Mesothelial cell of epicardium (in vitro differentiated cells): Measurements from ENCODE around the gene KANK4. TPM values are rescaled to one million over a fixed set of nuclear protein-coding genes. Genes with fewer than 3 reads are reported as not detected.

Source experiments
- DNase-seq, 2 experiments: peaks; one replicate each; pipeline ENCODE4 v3.0.0; 2021; ENCODE audit warnings: low spot score in 2 of 2; ENCODE audit not compliant: unreplicated experiment in 2 of 2
- H3K27ac Mint-ChIP-seq: 2 replicates; pipeline ENCODE4 v1.8.0; 2021; ENCODE audit warnings: mixed read lengths
- H3K27me3 Mint-ChIP-seq: 2 replicates; pipeline ENCODE4 v1.8.0; 2021; ENCODE audit warnings: low read depth, mixed read lengths
- H3K36me3 Mint-ChIP-seq: 2 replicates; pipeline ENCODE4 v1.8.0; 2021; ENCODE audit warnings: mixed read lengths
- H3K4me1 Mint-ChIP-seq: 2 replicates; pipeline ENCODE4 v1.8.0; 2021; ENCODE audit warnings: mixed read lengths
- H3K4me3 Mint-ChIP-seq: 2 replicates; pipeline ENCODE4 v1.8.0; 2021; ENCODE audit warnings: mild to moderate bottlenecking, moderate library complexity, mixed read lengths
- H3K9me3 Mint-ChIP-seq: 2 replicates; pipeline ENCODE4 v1.8.0; 2021; ENCODE audit warnings: mixed read lengths
- CTCF ChIP-seq: fragments of 200-600 bp; sonication (generic); IDR thresholded peaks from one replicate; pipeline ENCODE4 v1.5.0; 2021; ENCODE audit warnings: antibody characterized with exemption; ENCODE audit not compliant: unreplicated experiment
- total RNA-seq: library from RNA; stranded (reverse); gene quantifications from 3 replicates; pipeline ENCODE4 v1.2.1, GENCODE V29; 2021

The KANK4 gene
- total RNA-seq, 1 donor from 2014 or later, result 34.3 TPM

DNA sequence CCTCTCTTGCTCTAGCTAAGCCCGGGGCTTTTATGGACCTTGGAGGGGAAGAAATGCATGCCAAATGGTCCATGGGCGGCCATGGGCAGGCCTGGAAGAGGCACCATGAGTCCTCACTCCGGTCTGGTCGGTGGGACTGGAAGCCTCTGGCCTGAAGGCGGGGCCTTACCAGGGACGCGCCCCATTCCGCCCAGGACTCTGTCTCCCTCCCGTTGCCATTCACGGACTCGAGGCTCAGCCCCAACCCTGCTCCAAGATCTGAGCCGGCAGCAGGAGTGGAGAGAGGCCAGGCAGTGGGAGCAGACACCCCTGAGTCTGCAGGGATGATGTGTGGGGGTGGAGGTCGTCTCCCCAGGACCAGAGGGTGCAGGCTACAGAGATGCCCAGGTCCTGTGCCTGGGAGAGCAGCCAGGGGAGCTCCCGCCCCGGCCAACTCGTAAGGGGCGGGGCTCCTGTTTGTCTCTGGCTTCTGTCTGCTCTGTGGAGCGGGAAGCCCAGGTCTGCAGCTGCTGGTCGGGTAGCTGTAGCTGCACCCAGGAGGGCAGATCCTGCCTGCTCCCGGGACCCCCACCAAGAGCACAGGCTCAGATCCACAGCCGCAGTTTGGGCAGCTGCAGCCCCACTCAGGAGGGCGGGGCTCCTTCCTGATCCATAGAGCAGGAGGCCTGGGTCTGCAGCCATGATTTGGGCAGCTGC lies 8.3 kb upstream of the KANK4 start:
- no peak overlapping the region for H3K27ac Mint-ChIP-seq
- TF ChIP-seq CTCF, result no peak
- H3K4me3 Mint-ChIP-seq, result no peak overlapping the region
- no peaks in the 10 kb centered on the region for H3K27me3 Mint-ChIP-seq
- peaks cover 13% of the 10 kb centered on the region for H3K4me1 Mint-ChIP-seq
- no peak for DNase-seq
- H3K9me3 Mint-ChIP-seq, result no peaks in the 10 kb centered on the region
- H3K36me3 Mint-ChIP-seq, result no peaks in the 10 kb centered on the region

DNA sequence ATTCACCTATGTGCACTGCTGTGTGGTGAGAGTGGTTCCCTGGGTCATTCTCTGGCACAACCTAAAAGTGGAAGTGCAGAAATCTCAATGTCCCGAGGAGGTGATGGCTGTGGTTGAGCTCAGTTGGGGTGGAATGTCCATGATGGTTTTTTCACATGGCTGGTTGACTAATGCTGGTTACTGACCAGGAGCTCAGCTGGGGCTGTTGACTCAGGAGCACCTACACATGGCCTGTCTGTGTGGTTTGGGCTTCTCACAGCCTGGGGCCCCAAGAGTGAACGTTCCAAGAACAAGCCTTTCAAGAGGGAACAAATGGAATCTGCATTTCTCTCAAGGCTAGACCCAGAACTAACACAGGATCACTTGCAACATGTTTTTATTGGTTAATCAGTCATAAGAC lies 6.4 kb upstream of the KANK4 start:
- TF ChIP-seq CTCF, result no peak
- H3K36me3 Mint-ChIP-seq, result no peaks in the 10 kb centered on the region
- H3K27me3 Mint-ChIP-seq, result peaks cover 1% of the 10 kb centered on the region
- no peak overlapping the region for H3K4me3 Mint-ChIP-seq
- peak overlapping the region; percentile 62 for H3K27ac Mint-ChIP-seq
- no peak for DNase-seq
- H3K4me1 Mint-ChIP-seq, result peaks cover 24% of the 10 kb centered on the region
- H3K9me3 Mint-ChIP-seq, result no peaks in the 10 kb centered on the region

DNA sequence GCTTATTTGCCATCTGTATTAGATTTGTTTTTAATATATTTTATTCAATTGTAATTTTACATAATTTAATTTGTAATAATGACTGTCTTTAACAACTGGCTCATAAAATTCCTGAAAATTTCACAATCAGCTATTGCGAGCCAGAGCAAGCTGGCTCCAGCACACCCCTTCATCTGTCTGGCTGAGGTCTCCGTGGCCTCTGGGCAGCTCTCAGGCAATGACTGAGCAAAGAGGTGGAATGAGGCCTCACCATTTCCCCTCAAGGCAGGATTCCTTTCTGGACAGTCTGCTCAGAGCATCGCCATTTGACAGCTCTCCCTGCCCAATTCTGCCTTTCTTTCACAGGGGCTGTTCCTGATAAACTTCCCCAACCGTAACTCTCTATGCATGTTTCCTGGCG lies 5.8 kb upstream of the KANK4 start:
- Mint-ChIP-seq H3K4me3 (no peak overlapping the region), H3K4me1 (peaks cover 21% of the 10 kb centered on the region), H3K36me3 (no peaks in the 10 kb centered on the region), H3K9me3 (no peaks in the 10 kb centered on the region), H3K27ac (peak overlapping the region; percentile 62), H3K27me3 (peaks cover 1% of the 10 kb centered on the region)
- DNase-seq, result no peak
- TF ChIP-seq CTCF, result no peak

- peaks cover 6% of the 10 kb centered on the region for H3K27me3 Mint-ChIP-seq
- peaks cover 46% of the 10 kb centered on the region for H3K4me1 Mint-ChIP-seq
- no peak for DNase-seq
- TF ChIP-seq CTCF, result no peak
- peak overlapping the region; percentile 68 for H3K27ac Mint-ChIP-seq
- H3K36me3 Mint-ChIP-seq, result no peaks in the 10 kb centered on the region
- no peak overlapping the region for H3K4me3 Mint-ChIP-seq
- no peaks in the 10 kb centered on the region for H3K9me3 Mint-ChIP-seq
Observed at GRCh38 chr1:62321446-62321845, 2.2 kb upstream of the KANK4 start.

- H3K27me3 Mint-ChIP-seq, result peaks cover 6% of the 10 kb centered on the region
- H3K4me1 Mint-ChIP-seq, result peaks cover 67% of the 10 kb centered on the region
- TF ChIP-seq CTCF, result no peak
- H3K9me3 Mint-ChIP-seq, result no peaks in the 10 kb centered on the region
- peak overlapping the region; percentile 47 for H3K27ac Mint-ChIP-seq
- H3K4me3 Mint-ChIP-seq, result peak overlapping the region; percentile 80
- H3K36me3 Mint-ChIP-seq, result no peaks in the 10 kb centered on the region
- no peak for DNase-seq
Observed at GRCh38 chr1:62318320-62318755, 896 bp downstream of the KANK4 start.
